HG03159 (cell line): Measurements from ENCODE around the gene SNRPD2.
"Not testable (repeated sequence)": the region's sequence is repeated elsewhere in the genome, so short reads cannot be mapped to it uniquely, and the experiment has no call there.

Source experiments
- ATAC-seq: cut with Tn5 transposase; IDR thresholded peaks from one replicate; pipeline ENCODE4 v1.9.1; 2021; ENCODE audit warnings: mild to moderate bottlenecking, moderate library complexity; ENCODE audit not compliant: unreplicated experiment

Gene SNRPD2

GRCh38 chr19:45705710-45706415 is 14.1 kb upstream of the SNRPD2 start:
- no peak for ATAC-seq

DNA sequence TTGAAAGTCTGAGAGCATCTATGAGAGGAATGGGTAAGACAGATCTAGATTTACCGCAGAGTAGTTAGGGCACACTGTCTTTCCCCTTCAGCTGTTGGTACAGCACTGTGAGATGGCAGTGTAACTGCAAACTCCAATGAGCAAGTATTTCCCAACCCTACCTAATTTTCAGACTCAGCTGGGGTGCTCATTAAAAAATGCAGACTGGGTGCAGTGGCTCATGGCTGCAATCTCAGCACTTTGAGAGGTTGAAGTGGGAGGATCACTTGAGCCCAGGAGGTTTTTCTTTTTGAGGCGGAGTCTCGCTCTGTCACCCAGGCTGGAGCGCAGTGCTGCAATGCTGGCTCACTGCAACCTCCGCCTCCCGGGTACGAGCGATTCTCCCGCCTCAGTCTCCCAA is 13.4 kb upstream of the SNRPD2 start:
- ATAC-seq = no peak

- no peak for ATAC-seq
These were observed 9.9 kb upstream of the SNRPD2 start for GRCh38 chr19:45701676-45702075.

- ATAC-seq = no peak
These were observed 1.5 kb upstream of the SNRPD2 start for GRCh38 chr19:45693106-45693788.

DNA sequence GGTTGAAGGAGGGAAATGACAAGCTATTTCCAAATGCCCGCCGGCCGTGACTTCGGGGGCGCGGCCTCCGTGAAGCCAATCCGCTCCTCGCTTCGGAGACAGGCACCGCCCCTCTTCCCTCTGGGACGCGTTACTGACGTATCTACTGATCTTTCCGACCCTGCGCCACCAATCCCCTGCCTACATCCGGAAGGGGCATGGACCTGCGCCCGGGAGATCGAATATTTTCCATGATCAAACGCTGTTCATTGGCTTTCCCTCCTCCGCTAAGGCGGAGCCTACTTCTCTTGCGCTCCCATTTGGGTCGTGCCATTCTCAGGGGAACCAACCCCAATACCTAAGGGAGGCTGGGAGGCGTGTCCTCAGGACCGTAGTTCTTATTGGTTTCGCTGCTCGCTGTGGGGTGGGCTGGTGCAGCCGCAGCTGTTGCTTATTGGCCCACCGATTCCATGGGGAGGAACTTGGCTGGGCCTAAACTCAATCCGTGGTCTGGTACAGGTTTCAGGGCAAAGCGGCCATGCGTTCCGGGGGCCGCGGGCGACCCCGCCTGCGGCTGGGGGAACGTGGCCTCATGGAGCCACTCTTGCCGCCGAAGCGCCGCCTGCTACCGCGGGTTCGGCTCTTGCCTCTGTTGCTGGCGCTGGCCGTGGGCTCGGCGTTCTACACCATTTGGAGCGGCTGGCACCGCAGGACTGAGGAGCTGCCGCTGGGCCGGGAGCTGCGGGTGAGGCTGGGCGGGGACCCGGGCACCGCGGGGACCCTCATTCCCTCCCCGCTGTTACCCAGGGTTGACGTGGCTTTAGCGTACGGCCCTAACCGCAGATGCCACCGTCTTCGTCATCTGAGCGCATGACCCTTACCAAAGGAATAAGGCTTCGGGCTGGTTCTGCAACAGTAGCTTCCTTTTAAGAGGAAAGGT is 693 bp upstream of the SNRPD2 start, which contains the start of gene QPCTL:
TSS of gene QPCTL (plus strand) at position 480 of the 919 bp plus-strand sequence. CDS start at position 518, 38 bp downstream.
- peak; percentile 82 for ATAC-seq

DNA sequence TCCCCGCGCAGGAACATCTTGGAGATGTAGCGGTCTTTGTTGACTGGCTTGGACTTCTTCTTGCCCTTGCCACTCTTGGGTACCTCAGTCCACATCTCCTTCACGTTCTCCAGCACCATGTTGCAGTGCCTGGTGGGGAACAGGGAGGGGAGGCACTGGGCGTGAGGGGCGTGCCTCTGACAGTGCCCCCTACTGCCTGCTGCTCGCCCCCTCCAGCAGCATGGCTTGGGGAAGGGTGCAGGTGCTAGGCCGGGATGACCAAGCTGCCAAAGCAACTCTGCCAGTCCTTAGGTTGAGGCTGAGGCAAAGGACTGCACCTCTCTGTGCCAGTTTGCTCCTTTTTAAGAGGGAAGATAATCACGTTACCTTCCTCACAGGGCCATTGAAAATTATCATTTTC is 4.2 kb downstream of the SNRPD2 start:
- ATAC-seq = no peak

DNA sequence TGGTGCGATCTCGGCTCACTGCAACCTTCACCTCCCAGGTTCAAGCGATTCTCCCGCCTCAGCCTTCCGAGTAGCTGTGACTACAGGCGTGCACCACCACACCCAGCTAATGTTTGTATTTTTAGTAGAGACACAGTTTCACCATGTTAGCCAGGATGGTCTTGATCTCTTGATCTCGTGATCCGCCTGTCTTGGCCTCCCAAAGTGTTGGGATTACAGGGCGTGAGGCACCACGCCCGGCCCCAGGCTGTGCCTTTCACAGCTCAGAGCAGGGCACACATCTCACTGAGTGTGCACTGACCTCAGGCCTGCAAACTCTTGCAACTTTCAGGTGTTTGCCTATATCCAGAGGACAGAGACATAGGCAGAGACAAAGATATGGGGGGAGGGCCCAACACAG is 6.7 kb downstream of the SNRPD2 start:
- not testable (repeated sequence) for ATAC-seq

- ATAC-seq = no peak
These were observed 8.8 kb downstream of the SNRPD2 start for GRCh38 chr19:45682908-45683307.

DNA sequence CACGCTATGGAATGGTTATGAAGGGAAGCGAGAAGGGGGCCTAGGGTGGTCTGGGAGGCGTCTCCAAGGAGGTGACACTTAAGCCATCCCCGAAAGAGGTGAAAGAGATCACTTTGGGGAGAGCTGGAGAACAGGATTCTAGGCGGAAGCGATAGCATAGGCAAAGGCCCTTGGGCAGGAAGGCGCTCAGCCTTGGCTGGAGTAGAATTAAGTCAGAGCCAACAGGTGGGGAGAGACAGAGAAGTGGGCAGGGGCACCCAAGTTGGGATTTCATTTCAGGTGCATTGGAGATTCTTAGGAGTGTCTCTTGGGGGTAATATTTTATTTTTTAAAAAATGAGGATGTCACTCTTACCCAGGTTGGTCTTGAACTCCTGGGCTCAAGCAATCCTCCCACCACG is 9.6 kb downstream of the SNRPD2 start:
- no peak for ATAC-seq

DNA sequence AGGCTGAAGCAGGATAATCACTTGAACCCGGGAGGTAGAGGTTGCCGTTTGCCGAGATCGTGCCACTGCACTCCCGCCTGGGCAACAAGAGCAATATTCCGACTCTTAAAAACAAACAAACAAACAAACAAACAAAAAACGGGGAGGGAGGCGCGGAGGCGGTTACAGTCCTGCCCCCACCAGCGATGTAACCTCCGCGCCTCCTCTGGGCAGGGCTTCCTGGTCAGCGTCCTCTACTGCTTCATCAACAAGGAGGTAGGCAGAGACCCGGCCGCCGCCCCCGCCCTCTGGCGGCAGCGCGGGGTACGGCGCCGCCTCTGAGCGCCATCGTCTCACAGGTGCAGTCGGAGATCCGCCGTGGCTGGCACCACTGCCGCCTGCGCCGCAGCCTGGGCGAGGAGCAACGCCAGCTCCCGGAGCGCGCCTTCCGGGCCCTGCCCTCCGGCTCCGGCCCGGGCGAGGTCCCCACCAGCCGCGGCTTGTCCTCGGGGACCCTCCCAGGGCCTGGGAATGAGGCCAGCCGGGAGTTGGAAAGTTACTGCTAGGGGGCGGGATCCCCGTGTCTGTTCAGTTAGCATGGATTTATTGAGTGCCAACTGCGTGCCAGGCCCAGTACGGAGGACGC is 10.2 kb downstream of the SNRPD2 start:
- ATAC-seq = peak; percentile 66

GRCh38 chr19:45677351-45678230 is 14.2 kb downstream of the SNRPD2 start:
- ATAC-seq = no peak

- ATAC-seq = no peak
These were observed 14.9 kb downstream of the SNRPD2 start for GRCh38 chr19:45676851-45677263.

- no peak for ATAC-seq
These were observed 16.8 kb downstream of the SNRPD2 start for GRCh38 chr19:45674946-45675345.

GRCh38 chr19:45670670-45671453 is 20.9 kb downstream of the SNRPD2 start:
- peak; percentile 42 for ATAC-seq

GRCh38 chr19:45668342-45668871 is 23.3 kb downstream of the SNRPD2 start:
- ATAC-seq = no peak

DNA sequence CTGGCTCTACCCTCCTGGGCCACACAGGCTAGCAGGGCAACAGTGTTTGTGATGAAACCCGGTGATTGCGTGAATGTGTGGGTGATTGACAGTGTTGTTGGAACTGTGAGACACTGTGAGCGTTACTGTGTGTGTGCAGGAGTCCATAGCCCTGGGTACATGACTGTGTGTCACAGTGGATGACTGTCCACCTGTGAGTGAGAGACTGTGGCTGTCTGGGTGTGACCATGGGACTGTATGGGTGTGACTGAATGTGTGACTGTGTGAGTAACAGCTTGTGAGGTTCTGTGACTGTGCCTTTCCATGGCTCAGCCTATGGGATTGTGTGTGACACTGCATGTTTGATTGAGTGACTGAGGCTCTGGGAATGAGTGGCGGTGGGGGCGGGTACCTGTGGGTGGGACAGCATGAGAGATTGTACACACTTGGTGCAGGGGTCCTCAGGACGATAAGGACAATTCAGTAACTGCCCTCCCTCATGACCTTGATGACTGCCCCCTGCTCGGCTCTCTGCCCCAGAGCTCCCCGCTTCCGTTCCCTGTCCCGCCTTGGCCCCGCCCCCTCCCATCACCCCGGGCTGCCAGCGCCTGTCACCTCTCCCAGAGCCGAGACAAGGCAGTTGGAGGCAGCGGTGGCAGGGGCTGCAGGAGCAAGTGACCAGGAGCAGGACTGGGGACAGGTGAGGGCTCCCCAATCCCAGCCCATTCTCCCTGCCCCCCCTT is 24.0 kb downstream of the SNRPD2 start, which contains the start of gene GIPR:
TSS of gene GIPR (plus strand) at position 602 of the 722 bp plus-strand sequence. CDS start 1,300 bp downstream, outside the sequence.
- ATAC-seq = no peak

- no peak for ATAC-seq
These were observed 27.2 kb downstream of the SNRPD2 start for GRCh38 chr19:45664575-45664974.

DNA sequence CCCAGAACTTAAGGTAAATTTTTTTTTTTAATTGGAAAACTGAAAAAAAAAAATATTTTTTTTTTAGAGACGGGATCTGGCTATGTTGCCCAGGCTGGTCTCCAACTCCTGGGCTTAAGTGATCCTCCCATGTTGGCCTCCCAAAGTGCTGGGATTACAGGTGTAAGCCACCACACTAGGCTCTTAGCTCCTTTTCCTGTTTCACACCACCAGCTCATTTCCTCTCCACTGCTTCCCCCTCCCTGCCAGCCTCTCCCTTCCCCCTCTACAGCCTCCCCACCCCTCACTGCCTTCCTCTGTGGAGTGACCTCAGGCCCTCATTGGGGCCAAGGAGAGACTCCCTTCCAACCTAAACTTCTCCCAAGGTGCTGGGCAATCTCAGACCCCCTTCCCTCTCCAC is 28.0 kb downstream of the SNRPD2 start:
- no peak for ATAC-seq
